ENCODE data around the gene BASP1.

DNA sequence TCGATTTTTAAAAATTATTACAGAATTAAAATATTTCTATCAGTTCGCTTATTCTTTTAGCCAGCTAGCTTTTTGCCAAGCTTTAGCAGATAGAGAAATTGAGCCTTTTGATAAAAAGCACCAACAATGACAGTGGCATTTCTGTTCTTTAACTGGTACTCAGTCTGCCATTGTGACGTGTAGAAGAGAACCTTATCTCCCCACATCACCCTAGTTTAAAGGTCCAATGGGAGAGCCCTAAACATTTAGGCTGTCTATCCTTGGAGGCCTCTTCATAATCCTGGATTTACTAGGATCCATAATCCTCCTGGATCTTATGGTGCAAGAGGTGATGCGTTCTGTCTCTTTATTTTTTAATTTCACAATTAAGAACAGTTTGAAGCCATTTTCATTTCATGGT, 3.0 kb downstream of the BASP1 start:
- TF ChIP-seq, protein P1, sequence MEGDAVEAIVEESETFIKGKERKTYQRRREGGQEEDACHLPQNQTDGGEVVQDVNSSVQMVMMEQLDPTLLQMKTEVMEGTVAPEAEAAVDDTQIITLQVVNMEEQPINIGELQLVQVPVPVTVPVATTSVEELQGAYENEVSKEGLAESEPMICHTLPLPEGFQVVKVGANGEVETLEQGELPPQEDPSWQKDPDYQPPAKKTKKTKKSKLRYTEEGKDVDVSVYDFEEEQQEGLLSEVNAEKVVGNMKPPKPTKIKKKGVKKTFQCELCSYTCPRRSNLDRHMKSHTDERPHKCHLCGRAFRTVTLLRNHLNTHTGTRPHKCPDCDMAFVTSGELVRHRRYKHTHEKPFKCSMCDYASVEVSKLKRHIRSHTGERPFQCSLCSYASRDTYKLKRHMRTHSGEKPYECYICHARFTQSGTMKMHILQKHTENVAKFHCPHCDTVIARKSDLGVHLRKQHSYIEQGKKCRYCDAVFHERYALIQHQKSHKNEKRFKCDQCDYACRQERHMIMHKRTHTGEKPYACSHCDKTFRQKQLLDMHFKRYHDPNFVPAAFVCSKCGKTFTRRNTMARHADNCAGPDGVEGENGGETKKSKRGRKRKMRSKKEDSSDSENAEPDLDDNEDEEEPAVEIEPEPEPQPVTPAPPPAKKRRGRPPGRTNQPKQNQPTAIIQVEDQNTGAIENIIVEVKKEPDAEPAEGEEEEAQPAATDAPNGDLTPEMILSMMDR (IDR thresholded peaks at IDR 0.05), result no peak
- TF ChIP-seq EZH2phosphoT487 (IDR thresholded peaks at IDR 0.05), result no peak
